H1 (cell line): ENCODE results near the gene KIF2B. TPM values are rescaled to one million over a fixed set of nuclear protein-coding genes. Genes with fewer than 3 reads are reported as not detected.

ENCODE experiments used
- CTCF ChIA-PET: fragments of 300-600 bp; sonication (Branson Sonifier 250); formaldehyde crosslinking; loops from one replicate; lab custom pipeline; 2021; ENCODE audit not compliant: partially characterized antibody; lab: Charles Lee
- POLR2A ChIA-PET: fragments of 300-600 bp; sonication (Branson Sonifier 250); formaldehyde crosslinking; loops from one replicate; lab custom pipeline; 2021; ENCODE audit warnings: inconsistent platforms; ENCODE audit not compliant: partially characterized antibody; lab: Charles Lee
- DNase-seq, 2 experiments: peaks; one replicate each; pipeline versions ENCODE4 v3.0.0 to v3.0.0-alpha.2; 2010 to 2022; ENCODE audit warnings: low spot score in 2 of 2, low read depth in 1 of 2, mixed read lengths in 1 of 2
- FAIRE-seq: peaks from 2 replicates; lab custom pipeline; 2011; peaks lifted over from hg19 to GRCh38; lab: Jason Lieb, UNC
- H2AFZ ChIP-seq: 2 replicates; pipeline ENCODE4 v1.8.1; 2012; ENCODE audit warnings: low read length, inconsistent platforms
- H2AK5ac ChIP-seq: 2 replicates; pipeline ENCODE4 v1.6.1; 2013; ENCODE audit warnings: low read depth, low read length
- H2BK120ac ChIP-seq: replicated peaks from 2 replicates; pipeline ENCODE3; 2013; ENCODE audit warnings: low read depth, low read length, inconsistent platforms
- H2BK12ac ChIP-seq: 2 replicates; pipeline ENCODE4 v1.6.1; 2013; ENCODE audit warnings: low read depth, low read length
- H2BK15ac ChIP-seq: 2 replicates; pipeline ENCODE4 v1.6.1; 2013; ENCODE audit warnings: low read length
- H2BK20ac ChIP-seq: 2 replicates; pipeline ENCODE4 v1.6.1; 2013; ENCODE audit warnings: low read length
- H2BK5ac ChIP-seq: 2 replicates; pipeline ENCODE4 v1.6.1; 2013; ENCODE audit warnings: low read depth, low read length
- H3K14ac ChIP-seq: 2 replicates; pipeline ENCODE4 v1.6.1; 2013; ENCODE audit warnings: inconsistent platforms; ENCODE audit not compliant: insufficient read length
- H3K18ac ChIP-seq: 2 replicates; pipeline ENCODE4 v1.6.1; 2013; ENCODE audit warnings: low read length; ENCODE audit errors: extremely low read depth
- H3K23ac ChIP-seq: 2 replicates; pipeline ENCODE4 v1.6.1; 2013; ENCODE audit warnings: inconsistent platforms; ENCODE audit not compliant: insufficient read length
- H3K23me2 ChIP-seq: 2 replicates; pipeline ENCODE4 v1.6.1; 2013; ENCODE audit warnings: low read depth, low read length
- H3K27ac ChIP-seq: 2 replicates; pipeline ENCODE4 v1.6.1; 2011; ENCODE audit warnings: low read depth, low read length, inconsistent platforms
- H3K27me3 ChIP-seq, 4 experiments: replicated peaks in 1 of 4; 1 replicate in 1 of 4; 2 replicates in 3 of 4; pipeline versions ENCODE4 v1.6.1 to v1.8.1; 2011 to 2013; ENCODE audit warnings: low read length in 3 of 4, mild to moderate bottlenecking in 3 of 4, inconsistent platforms in 2 of 4, mixed read lengths in 2 of 4, moderate library complexity in 1 of 4; ENCODE audit not compliant: control insufficient read depth in 3 of 4, insufficient read depth in 3 of 4; ENCODE audit errors: extremely low read depth in 1 of 4
- H3K36me3 ChIP-seq, 4 experiments: 2 replicates each; pipeline versions ENCODE4 v1.6.1 to v1.8.1; 2011 to 2013; ENCODE audit warnings: mild to moderate bottlenecking in 4 of 4, low read length in 3 of 4, moderate library complexity in 2 of 4, control low read depth in 1 of 4, inconsistent platforms in 1 of 4; ENCODE audit not compliant: insufficient read depth in 4 of 4, control insufficient read depth in 2 of 4
- H3K4ac ChIP-seq: replicated peaks from 2 replicates; pipeline ENCODE3; 2013; ENCODE audit warnings: low read length, low read depth, mixed read lengths, inconsistent platforms; ENCODE audit not compliant: insufficient read length
- H3K4me1 ChIP-seq, 4 experiments: replicated peaks in 1 of 4; 1 replicate in 1 of 4; 2 replicates in 3 of 4; pipeline versions ENCODE4 v1.6.1 to v1.8.1; 2011 to 2013; ENCODE audit warnings: low read length in 3 of 4, inconsistent platforms in 2 of 4, mixed read lengths in 1 of 4; ENCODE audit not compliant: insufficient read depth in 4 of 4, control insufficient read depth in 3 of 4
- H3K4me2 ChIP-seq, 2 experiments: 2 replicates each; pipeline versions ENCODE4 v1.6.1 to v1.8.1; 2011 to 2013; ENCODE audit warnings: low read depth in 2 of 2, low read length in 2 of 2, control low read depth in 1 of 2, inconsistent platforms in 1 of 2, mild to moderate bottlenecking in 1 of 2; ENCODE audit not compliant: insufficient read depth in 1 of 2
- H3K4me3 ChIP-seq, 4 experiments: fragments of 200-600, 300-600 bp in 1 of 4; sonication (generic), shearing (Covaris generic), sonication (Bioruptor Twin) in 1 of 4; 2 replicates each; pipeline versions ENCODE4 v1.5.1 to v1.8.1; 2011 to 2016; ENCODE audit warnings: low read length in 4 of 4, low read depth in 3 of 4, control low read depth in 2 of 4, inconsistent platforms in 2 of 4, mild to moderate bottlenecking in 2 of 4, mixed read lengths in 1 of 4, moderate library complexity in 1 of 4; ENCODE audit not compliant: insufficient read depth in 2 of 4; ENCODE audit errors: extremely low read depth in 1 of 4
- H3K56ac ChIP-seq: replicated peaks from 2 replicates; pipeline ENCODE3; 2013; ENCODE audit warnings: low read depth, mild to moderate bottlenecking, mixed read lengths, low read length, inconsistent platforms; ENCODE audit not compliant: insufficient read length
- H3K79me1 ChIP-seq: 2 replicates; pipeline ENCODE4 v1.6.1; 2013; ENCODE audit warnings: low read depth, low read length, control low read depth
- H3K79me2 ChIP-seq, 2 experiments: 2 replicates each; pipeline versions ENCODE4 v1.6.1 to v1.8.1; 2012 to 2013; ENCODE audit warnings: low read length in 2 of 2, mild to moderate bottlenecking in 2 of 2, inconsistent platforms in 1 of 2; ENCODE audit not compliant: insufficient read depth in 2 of 2, control insufficient read depth in 1 of 2
- H3K9ac ChIP-seq, 4 experiments: replicated peaks in 1 of 4; 1 replicate in 1 of 4; 2 replicates in 3 of 4; pipeline versions ENCODE4 v1.6.1 to v1.8.1; 2011 to 2013; ENCODE audit warnings: low read depth in 3 of 4, low read length in 3 of 4, control low read depth in 2 of 4, mild to moderate bottlenecking in 2 of 4, moderate library complexity in 2 of 4, inconsistent platforms in 1 of 4; ENCODE audit errors: extremely low read depth in 1 of 4
- H3K9me3 ChIP-seq, 2 experiments: 2 replicates each; pipeline versions ENCODE4 v1.6.1 to v1.8.1; 2012 to 2013; ENCODE audit warnings: mild to moderate bottlenecking in 2 of 2, moderate library complexity in 2 of 2, control low read depth in 1 of 2, inconsistent platforms in 1 of 2, low read depth in 1 of 2, low read length in 1 of 2, mixed read lengths in 1 of 2; ENCODE audit not compliant: insufficient read depth in 2 of 2
- H4K20me1 ChIP-seq, 2 experiments: replicated peaks in 1 of 2; 2 replicates each; pipeline versions ENCODE3 to v1.8.1; 2011 to 2013; ENCODE audit warnings: inconsistent platforms in 2 of 2, low read length in 2 of 2, mild to moderate bottlenecking in 1 of 2; ENCODE audit not compliant: insufficient read depth in 2 of 2, control insufficient read depth in 1 of 2
- H4K5ac ChIP-seq: 2 replicates; pipeline ENCODE4 v1.6.1; 2013; ENCODE audit warnings: low read length, low read depth, mixed read lengths, inconsistent platforms; ENCODE audit not compliant: insufficient read length
- H4K8ac ChIP-seq: 2 replicates; pipeline ENCODE4 v1.8.0; 2013; ENCODE audit warnings: mild to moderate bottlenecking, moderate library complexity, low read length, inconsistent platforms; ENCODE audit not compliant: insufficient read depth; ENCODE audit errors: extremely low read depth
- H4K91ac ChIP-seq: replicated peaks from 2 replicates; pipeline ENCODE3; 2013; ENCODE audit warnings: low read length, mixed read lengths, inconsistent platforms; ENCODE audit not compliant: insufficient read length
- ATF2 ChIP-seq: IDR thresholded peaks from 2 replicates; pipeline ENCODE4 v1.6.1; 2012; ENCODE audit warnings: low read length, inconsistent platforms
- ATF3 ChIP-seq: IDR thresholded peaks from 2 replicates; pipeline ENCODE4 v1.6.1; 2011; ENCODE audit warnings: low read depth, mild to moderate bottlenecking, low read length; ENCODE audit not compliant: insufficient read depth
- CBX5 ChIP-seq: fragments of 300-800, 300-1000 bp; sonication (generic); IDR thresholded peaks from 2 replicates; pipeline ENCODE4 v1.7.1; 2016; ENCODE audit warnings: antibody characterized with exemption, low read length, low read depth
- CEBPB ChIP-seq: IDR thresholded peaks from 2 replicates; pipeline ENCODE4 v1.6.1; 2012; ENCODE audit warnings: low read depth, low read length
- HDAC2 ChIP-seq, 2 experiments: fragments of 300-600 bp in 1 of 2; sonication (generic) in 1 of 2; IDR thresholded peaks; 2 replicates each; pipeline ENCODE4 v1.6.1; 2011 to 2012; ENCODE audit warnings: low read depth in 2 of 2, low read length in 2 of 2, mild to moderate bottlenecking in 2 of 2, moderate library complexity in 2 of 2, borderline replicate concordance in 1 of 2, inconsistent platforms in 1 of 2
- KDM4A ChIP-seq: IDR thresholded peaks from one replicate; pipeline ENCODE4 v1.7.1; 2012; ENCODE audit warnings: low read depth, mild to moderate bottlenecking, moderate library complexity, low read length, inconsistent platforms; ENCODE audit not compliant: severe bottlenecking
- POU5F1 ChIP-seq: IDR thresholded peaks from 2 replicates; pipeline ENCODE4 v1.6.1; 2011; ENCODE audit warnings: low read depth, mild to moderate bottlenecking, low read length, moderate library complexity
- RNF2 ChIP-seq: fragments of 200-900, 300-1000 bp; sonication (generic); IDR thresholded peaks from 2 replicates; pipeline ENCODE4 v1.7.1; 2016; ENCODE audit warnings: borderline replicate concordance, low read depth, mild to moderate bottlenecking, antibody characterized with exemption, low read length; ENCODE audit not compliant: poor library complexity, severe bottlenecking; ENCODE audit errors: missing control alignments
- SIN3A ChIP-seq, 2 experiments: IDR thresholded peaks in 1 of 2; conservative IDR thresholded peaks in 1 of 2; 2 replicates each; pipeline ENCODE4 v1.6.1; 2011 to 2012; ENCODE audit warnings: low read length in 2 of 2, improper control_type of control experiment in 1 of 2, low read depth in 1 of 2, mild to moderate bottlenecking in 1 of 2
- SP1 ChIP-seq: IDR thresholded peaks from 2 replicates; pipeline ENCODE4 v1.6.1; 2011; ENCODE audit warnings: low read depth, low read length
- TCF12 ChIP-seq: IDR thresholded peaks from 2 replicates; pipeline ENCODE4 v1.6.1; 2011; ENCODE audit warnings: low read depth, mild to moderate bottlenecking, low read length
- WGBS, 2 experiments: shearing (Covaris generic) in 1 of 2; methylation state at CpG; one replicate each; pipeline versions ENCODE4 v1.1.6 to v1.1.7; 2013 to 2015; ENCODE audit warnings: low lambda C conversion rate in 2 of 2, mixed read lengths in 2 of 2, inconsistent platforms in 1 of 2, low coverage in 1 of 2, missing lambda C conversion rate in 1 of 2; ENCODE audit not compliant: insufficient replicate concordance in 2 of 2, insufficient coverage in 1 of 2, insufficient read length in 1 of 2; ENCODE audit errors: extremely low coverage in 1 of 2, missing lambda C conversion rate in 1 of 2; 5-methylcytosine and 5-hydroxymethylcytosine counted together
- polyA plus RNA-seq, 7 experiments: library from polyadenylated mRNA; depleted of rRNA in 3 of 7; stranded (reverse) in 5 of 7; unstranded in 2 of 7; fragments of >200 nt in 5 of 7; fragments of 200-250 nt in 2 of 7; gene quantifications; 1 replicate in 5 of 7; 2 replicates in 1 of 7; 4 replicates in 1 of 7; pipeline versions ENCODE4 v1.2.1 to v1.2.3, GENCODE V29; 2011 to 2013; ENCODE audit warnings: missing spikeins in 2 of 7, mixed read lengths in 2 of 7
- total RNA-seq: library from RNA; stranded (reverse); fragmentation: NEBNext Ultra II Directional; extraction: Animal tissue kit (Norgen Biotek cat#: 25700); gene quantifications from 2 replicates; pipeline ENCODE4 v1.2.1, GENCODE V29; 2021

KIF2B gene
- total and polyA plus RNA-seq, 2 of the 8 experiments (the other 6 are each of a cell fraction or from before 2014, with no cell fraction given), result not detected

- Histone ChIP-seq H2AK5ac (no peak overlapping the region), H4K91ac (no peak overlapping the region), H3K79me1 (no peaks in the 10 kb centered on the region), H3K23me2 (no peaks in the 10 kb centered on the region), H3K36me3 (no peaks in the 10 kb centered on the region), H4K5ac (no peak overlapping the region), H2BK120ac (no peak overlapping the region), H2BK5ac (no peak overlapping the region), H2BK15ac (no peak overlapping the region), H3K9me3 (peaks cover 9 to 10% of the 10 kb centered on the region in 2 experiments; a peak in 2 of 4 replicates), H3K56ac (no peak overlapping the region), H3K9ac (no peak overlapping the region), H3K27ac (no peak overlapping the region), H2BK12ac (no peak overlapping the region), H4K8ac (no peak overlapping the region), H3K14ac (no peak overlapping the region), H3K27me3 (no peaks in the 10 kb centered on the region), H2BK20ac (no peak overlapping the region), H3K79me2 (no peaks in the 10 kb centered on the region), H3K4me1 (no peaks in the 10 kb centered on the region), H2AFZ (no peak overlapping the region), H3K23ac (no peak overlapping the region), H3K4ac (no peak overlapping the region), H3K18ac (no peak overlapping the region), H4K20me1 (no peaks in the 10 kb centered on the region), H3K4me3 (no peak overlapping the region), H3K4me2 (no peak overlapping the region)
- 98% methylated on average over 2 of the region's 2 CpGs; no CpG with 5 or more reads in 1 of the 2 experiments for WGBS, 2 experiments
- TF ChIP-seq TCF12 (no peak), SIN3A (conservative IDR thresholded peaks at IDR 0.05 in 1 of 2, IDR thresholded peaks at IDR 0.05 in 1 of 2; ENCODE audit: low read depth in 1 of 2, low read length in 2 of 2) (no peak), ATF2 (no peak), CEBPB (no peak), ATF3 (no peak), RNF2 (no peak), POU5F1 (no peak), SP1 (no peak), KDM4A (no peak), CBX5 (no peak), HDAC2 (IDR thresholded peaks at IDR 0.05; ENCODE audit: borderline replicate concordance in 1 of 2, low read depth in 2 of 2, low read length in 2 of 2) (no peak)
- no peak for FAIRE-seq
- DNase-seq, result no peak
- POLR2A ChIA-PET, result no interaction called here
- CTCF ChIA-PET, result no interaction called here
Observed at GRCh38 chr17:53818929-53819328, 3.8 kb upstream of the KIF2B start.
